Measurements from ENCODE around the gene IRF8.

DNA sequence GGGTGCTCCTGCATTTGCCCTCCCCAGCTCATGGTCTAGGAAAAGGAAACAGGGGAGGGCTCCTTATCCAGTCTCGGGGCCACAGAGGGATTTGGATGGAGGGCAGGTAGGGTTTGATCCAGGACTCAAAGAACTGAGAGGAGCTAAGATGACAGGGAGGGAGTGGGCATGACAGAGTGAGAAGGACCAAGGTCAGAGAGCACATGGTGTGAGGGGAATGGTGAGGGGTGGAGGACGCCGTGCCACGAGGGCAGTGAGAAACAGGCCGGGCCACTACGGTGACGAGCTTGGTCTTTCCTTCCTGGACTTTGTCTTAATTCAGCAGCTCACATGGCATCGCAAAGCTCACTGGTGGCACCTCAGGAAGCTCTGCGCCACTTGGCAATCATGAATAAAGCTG is 35.2 kb downstream of the IRF8 start:
- TF ChIP-seq, protein P1, sequence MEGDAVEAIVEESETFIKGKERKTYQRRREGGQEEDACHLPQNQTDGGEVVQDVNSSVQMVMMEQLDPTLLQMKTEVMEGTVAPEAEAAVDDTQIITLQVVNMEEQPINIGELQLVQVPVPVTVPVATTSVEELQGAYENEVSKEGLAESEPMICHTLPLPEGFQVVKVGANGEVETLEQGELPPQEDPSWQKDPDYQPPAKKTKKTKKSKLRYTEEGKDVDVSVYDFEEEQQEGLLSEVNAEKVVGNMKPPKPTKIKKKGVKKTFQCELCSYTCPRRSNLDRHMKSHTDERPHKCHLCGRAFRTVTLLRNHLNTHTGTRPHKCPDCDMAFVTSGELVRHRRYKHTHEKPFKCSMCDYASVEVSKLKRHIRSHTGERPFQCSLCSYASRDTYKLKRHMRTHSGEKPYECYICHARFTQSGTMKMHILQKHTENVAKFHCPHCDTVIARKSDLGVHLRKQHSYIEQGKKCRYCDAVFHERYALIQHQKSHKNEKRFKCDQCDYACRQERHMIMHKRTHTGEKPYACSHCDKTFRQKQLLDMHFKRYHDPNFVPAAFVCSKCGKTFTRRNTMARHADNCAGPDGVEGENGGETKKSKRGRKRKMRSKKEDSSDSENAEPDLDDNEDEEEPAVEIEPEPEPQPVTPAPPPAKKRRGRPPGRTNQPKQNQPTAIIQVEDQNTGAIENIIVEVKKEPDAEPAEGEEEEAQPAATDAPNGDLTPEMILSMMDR (IDR thresholded peaks at IDR 0.05) = no peak
- TF ChIP-seq POLR2AphosphoS5 (IDR thresholded peaks at IDR 0.05; ENCODE audit: low read depth, low read length) = no peak
- TF ChIP-seq, protein P2, sequence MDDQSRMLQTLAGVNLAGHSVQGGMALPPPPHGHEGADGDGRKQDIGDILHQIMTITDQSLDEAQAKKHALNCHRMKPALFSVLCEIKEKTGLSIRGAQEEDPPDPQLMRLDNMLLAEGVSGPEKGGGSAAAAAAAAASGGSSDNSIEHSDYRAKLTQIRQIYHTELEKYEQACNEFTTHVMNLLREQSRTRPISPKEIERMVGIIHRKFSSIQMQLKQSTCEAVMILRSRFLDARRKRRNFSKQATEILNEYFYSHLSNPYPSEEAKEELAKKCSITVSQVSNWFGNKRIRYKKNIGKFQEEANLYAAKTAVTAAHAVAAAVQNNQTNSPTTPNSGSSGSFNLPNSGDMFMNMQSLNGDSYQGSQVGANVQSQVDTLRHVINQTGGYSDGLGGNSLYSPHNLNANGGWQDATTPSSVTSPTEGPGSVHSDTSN (IDR thresholded peaks at IDR 0.05) = no peak
- TF ChIP-seq, protein P3, sequence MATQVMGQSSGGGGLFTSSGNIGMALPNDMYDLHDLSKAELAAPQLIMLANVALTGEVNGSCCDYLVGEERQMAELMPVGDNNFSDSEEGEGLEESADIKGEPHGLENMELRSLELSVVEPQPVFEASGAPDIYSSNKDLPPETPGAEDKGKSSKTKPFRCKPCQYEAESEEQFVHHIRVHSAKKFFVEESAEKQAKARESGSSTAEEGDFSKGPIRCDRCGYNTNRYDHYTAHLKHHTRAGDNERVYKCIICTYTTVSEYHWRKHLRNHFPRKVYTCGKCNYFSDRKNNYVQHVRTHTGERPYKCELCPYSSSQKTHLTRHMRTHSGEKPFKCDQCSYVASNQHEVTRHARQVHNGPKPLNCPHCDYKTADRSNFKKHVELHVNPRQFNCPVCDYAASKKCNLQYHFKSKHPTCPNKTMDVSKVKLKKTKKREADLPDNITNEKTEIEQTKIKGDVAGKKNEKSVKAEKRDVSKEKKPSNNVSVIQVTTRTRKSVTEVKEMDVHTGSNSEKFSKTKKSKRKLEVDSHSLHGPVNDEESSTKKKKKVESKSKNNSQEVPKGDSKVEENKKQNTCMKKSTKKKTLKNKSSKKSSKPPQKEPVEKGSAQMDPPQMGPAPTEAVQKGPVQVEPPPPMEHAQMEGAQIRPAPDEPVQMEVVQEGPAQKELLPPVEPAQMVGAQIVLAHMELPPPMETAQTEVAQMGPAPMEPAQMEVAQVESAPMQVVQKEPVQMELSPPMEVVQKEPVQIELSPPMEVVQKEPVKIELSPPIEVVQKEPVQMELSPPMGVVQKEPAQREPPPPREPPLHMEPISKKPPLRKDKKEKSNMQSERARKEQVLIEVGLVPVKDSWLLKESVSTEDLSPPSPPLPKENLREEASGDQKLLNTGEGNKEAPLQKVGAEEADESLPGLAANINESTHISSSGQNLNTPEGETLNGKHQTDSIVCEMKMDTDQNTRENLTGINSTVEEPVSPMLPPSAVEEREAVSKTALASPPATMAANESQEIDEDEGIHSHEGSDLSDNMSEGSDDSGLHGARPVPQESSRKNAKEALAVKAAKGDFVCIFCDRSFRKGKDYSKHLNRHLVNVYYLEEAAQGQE (IDR thresholded peaks at IDR 0.05; ENCODE audit: low read depth, low read length) = no peak
- no peak for TF ChIP-seq EZH2phosphoT487 (IDR thresholded peaks at IDR 0.05; ENCODE audit: borderline replicate concordance, low read depth)
- TF ChIP-seq NFIC (IDR thresholded peaks at IDR 0.05; ENCODE audit: borderline replicate concordance) = no peak
- TF ChIP-seq SMC3 (IDR thresholded peaks at IDR 0.05; ENCODE audit: low read depth, low read length) = no peak
- TF ChIP-seq GABPA (IDR thresholded peaks at IDR 0.05; ENCODE audit: low read depth) = no peak
- no peak for TF ChIP-seq FOSL2 (IDR thresholded peaks at IDR 0.05; ENCODE audit: borderline replicate concordance, low read depth)
- no peak for TF ChIP-seq MXI1 (IDR thresholded peaks at IDR 0.05; ENCODE audit: low read depth, low read length)
- TF ChIP-seq GATA2 (CRISPR knock-in tag; IDR thresholded peaks at IDR 0.05) = no peak
- TF ChIP-seq, protein P4, sequence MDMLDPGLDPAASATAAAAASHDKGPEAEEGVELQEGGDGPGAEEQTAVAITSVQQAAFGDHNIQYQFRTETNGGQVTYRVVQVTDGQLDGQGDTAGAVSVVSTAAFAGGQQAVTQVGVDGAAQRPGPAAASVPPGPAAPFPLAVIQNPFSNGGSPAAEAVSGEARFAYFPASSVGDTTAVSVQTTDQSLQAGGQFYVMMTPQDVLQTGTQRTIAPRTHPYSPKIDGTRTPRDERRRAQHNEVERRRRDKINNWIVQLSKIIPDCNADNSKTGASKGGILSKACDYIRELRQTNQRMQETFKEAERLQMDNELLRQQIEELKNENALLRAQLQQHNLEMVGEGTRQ (IDR thresholded peaks at IDR 0.05; ENCODE audit: borderline replicate concordance, low read depth, low read length) = no peak
- no peak for TF ChIP-seq EP300 (IDR thresholded peaks at IDR 0.05; ENCODE audit: borderline replicate concordance in 1 of 2, low read depth in 1 of 2, low read length in 1 of 2)
- no peak for TF ChIP-seq TAF1 (IDR thresholded peaks at IDR 0.05; ENCODE audit: borderline replicate concordance, low read depth, low read length)

All from SK-N-SH (cell line).